Muscle of arm (tissue), 12 donors: ENCODE measurements around the gene BMP8A. TPM values are rescaled to one million over a fixed set of nuclear protein-coding genes. Genes with fewer than 3 reads are reported as not detected.
"Not testable (repeated sequence)": the region's sequence is repeated elsewhere in the genome, so short reads cannot be mapped to it uniquely, and the experiment has no call there.

ENCODE experiments used
- DNase-seq: peaks from one replicate; pipeline ENCODE4 v3.0.0-alpha.2; 2013
- polyA plus RNA-seq, 12 donors: library from polyadenylated mRNA; unstranded; fragments of 120-200 nt; gene quantifications; one replicate each; pipeline ENCODE4 v1.2.1, GENCODE V29; 2013; ENCODE audit not compliant: insufficient read length in 12 of 12

Gene BMP8A
- polyA plus RNA-seq, 12 donors: 0.16 to 0.72 (median 0.49) TPM; not detected in 3

DNA sequence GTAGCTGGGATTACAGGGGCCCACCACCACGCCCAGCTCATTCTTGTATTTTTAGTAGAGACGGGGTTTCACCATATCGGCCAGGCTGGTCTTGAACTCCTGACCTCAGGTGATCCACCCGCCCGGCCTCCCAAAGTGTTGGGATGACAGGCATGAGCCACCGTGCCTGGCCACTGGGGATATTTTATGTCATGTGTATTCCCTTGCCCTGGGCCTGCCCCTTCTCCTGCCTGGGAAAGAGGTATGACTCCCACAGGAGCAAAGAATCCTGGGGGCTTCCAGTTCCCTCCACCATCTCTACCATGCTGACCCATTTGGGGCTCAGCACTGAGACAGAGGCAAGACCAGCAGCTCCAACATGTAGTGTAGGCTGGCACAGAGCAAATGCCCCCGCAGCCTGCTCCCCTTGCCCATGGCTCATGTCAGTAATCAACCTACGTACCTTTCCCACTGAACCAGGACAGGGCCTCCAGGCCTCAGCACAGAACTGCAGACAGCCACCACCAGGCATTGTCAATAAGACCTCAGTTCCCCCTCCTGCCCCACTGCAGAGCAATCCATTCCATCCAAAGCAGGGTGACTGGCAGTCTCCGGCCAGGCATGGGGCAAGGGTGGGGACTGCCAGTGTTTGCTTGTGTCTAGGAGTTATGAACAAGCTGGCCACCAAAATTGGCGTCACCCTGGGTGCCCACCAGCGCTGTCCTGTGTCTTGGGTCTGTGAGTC lies 35.2 kb downstream of the BMP8A start:
- DNase-seq: no peak

DNA sequence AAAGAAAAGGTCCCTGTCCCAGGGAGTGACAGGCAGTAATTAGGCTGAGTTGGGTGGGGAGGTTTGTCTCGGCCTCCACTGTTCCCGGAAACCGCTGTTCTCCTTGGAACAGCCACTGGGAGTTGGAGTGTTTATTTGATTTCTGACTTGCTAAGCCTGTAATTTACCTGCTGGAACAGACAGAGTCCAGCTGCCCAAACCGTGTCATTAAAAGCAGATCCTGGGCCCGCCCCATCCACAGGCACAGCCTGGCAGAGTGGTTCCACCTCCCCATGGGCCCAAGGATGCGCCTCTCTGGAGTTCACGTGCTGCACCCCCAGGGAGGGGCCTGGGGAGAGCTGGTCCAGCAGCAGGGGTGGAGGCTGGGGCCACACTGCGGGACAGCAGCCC lies 35.7 kb downstream of the BMP8A start:
- DNase-seq: not testable (repeated sequence)

DNA sequence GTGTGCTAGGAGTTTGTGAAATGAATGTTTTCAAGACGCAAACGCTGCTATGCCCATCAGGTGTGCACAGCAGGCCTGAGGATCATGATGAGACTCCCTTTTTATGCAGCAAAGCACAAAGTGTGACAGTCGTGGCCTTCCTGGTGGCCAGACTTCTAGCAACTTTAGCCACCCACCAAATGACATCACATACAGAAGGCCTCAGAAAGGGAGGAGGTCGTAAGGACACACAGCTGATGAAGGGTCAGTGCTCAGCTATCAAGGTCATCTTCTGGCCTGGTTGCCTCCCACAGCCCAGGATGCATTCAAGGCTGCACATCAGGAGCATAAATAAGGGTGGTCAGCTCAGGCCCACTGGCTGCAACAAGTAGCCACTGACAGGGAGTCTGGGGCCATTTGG lies 36.6 kb downstream of the BMP8A start:
- DNase-seq: no peak

DNA sequence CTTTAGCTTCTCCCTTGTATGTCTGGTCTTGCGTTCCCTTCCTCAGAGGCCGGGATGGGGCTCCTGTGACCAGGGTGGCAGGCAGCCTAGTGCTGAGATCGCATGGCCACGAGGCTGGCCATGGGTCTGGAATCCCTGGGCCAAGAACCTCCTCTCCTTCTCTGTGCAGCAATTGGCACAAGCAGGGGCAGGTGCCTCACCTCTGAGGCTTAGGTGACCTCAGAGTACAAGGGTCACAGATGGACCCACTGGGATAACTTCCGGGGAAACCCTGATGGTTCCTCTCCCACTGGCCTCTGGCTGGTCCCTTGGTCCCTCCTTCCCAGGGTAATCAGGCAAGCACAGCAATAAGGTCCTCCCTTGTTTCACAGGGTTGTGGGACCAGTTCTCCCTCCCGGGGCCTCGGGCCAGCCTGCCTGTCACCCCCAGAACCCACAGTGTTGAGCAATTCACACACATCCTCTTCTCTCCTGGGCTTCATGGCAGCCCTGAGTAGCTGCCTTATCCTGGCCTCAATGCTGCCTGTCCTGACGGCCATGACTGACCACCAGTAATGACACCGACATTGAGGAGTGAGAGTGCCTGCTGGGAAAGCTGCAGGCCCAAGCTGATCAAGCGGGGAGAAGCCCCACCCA lies 38.6 kb downstream of the BMP8A start:
- no peak for DNase-seq

DNA sequence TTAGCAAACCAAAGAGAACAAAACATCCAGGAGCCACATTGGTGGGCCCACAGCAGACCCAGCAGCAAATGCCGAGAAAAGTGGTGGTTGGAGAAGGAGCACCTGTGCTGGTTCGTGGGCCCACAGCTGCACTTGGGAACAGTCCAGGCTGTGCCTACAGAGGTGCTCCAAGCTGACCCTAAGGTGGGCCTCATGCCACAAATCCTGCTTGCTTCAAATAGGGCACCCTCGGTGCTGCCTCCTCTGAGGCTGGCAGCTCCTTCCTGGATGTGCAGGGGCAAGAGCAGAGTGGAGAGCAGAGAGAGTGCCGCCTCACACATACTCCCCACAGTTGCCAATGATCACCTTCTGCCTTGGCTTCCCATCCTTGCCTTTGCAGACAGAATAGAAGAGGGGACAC lies 40.1 kb downstream of the BMP8A start:
- DNase-seq: no peak

DNA sequence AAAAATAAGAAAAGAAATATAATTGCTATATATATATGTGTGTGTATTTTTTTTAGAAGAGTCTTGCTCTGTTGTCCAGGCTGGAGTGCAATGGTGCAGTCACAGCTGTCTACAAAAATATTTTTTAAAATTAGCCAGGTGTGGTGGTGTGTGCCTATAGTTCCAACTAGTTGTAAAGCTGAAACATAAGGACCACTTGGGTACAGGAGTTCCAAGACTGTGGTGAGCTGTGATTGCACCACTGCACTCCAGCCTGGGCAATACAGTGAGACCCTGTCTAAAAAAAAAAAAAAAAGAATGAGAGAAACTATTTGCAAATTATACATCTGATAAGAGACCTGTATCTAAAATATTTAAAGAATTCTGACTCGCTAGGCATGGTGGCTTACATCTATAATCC lies 42.0 kb downstream of the BMP8A start:
- no peak for DNase-seq

DNA sequence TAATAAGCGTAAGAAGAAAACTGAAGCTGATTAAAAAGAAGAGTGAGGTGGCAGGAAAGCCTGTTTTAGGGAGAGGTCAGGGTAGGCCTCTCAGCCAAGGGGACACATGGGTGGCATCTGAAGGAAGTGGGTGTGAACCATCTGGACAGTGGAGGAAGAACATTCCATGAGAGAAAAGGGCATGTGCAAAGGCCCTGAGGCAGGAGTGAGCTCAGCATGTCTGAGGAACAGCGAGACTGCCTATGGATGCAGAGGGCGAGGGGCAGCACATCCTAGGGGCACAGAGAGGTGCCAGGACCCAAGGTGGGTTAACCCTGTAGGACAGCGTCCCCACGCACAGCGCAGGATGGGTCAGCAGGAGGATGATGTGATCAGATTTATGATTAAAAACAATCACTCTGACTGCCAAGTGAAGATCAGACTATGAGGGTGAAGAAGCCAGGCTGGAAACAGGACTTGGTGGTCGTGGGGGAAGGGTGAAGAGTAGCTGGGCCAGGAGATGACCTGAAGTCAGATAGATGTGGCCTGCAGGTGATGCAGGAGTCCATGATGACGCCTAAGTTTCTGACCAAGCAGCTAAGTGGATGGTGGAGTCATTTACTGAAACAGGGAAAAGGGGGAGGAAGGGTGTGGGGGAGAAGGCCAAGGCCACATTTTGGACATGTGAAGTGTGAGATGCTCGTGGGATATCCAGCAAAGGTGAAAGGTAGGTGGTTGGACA lies 47.3 kb downstream of the BMP8A start:
- no peak for DNase-seq

DNA sequence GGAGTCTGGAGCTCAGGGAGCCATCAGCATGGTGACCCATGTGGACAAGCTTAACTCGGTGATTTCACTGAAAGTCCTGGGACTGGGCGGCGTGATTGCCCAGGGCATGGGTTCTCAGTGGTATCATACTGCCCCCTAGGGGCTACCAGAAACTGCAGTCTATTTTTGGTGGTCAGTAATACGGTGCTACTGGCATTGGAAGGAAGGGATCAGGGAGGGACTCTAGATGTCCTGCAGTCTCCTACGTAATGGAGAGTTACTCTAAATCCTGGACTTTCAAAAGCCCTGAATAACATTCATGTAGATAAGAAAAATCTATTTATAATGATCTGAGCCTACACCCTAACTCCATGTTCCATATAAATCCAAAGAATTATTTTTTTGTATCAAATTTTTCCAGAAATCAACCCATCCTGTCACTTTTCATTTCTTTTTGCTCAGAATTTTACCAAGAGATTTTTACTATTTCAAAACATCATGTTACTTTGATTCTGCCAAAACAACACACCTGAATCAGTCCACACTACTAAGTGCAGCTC lies 47.9 kb downstream of the BMP8A start:
- peak; percentile 55 for DNase-seq

DNA sequence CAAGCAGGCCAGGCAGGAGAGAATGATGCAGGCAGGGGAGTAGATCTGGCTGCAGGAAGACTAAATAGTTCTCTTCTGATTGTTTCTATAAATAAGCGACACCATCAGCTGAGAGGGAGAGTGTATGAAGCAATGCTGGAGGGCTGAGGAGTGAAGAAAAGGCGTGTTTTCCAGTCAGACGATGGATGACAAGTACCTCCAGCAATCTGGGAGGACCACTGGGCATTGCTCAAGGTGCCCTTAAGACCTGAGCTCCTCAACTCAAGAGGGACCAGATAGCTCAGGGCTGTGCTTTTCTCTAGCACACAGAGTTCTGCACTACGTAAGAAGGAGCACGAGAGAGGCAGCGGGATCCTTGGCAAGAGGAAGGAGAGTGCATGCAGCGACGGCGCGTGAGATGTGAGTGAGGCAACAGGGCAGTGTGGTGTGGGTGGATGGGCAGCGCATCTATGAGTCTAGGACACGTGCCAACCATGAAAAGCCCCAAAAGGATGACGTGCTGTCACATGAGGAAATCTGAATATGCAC lies 49.1 kb downstream of the BMP8A start:
- no peak for DNase-seq

DNA sequence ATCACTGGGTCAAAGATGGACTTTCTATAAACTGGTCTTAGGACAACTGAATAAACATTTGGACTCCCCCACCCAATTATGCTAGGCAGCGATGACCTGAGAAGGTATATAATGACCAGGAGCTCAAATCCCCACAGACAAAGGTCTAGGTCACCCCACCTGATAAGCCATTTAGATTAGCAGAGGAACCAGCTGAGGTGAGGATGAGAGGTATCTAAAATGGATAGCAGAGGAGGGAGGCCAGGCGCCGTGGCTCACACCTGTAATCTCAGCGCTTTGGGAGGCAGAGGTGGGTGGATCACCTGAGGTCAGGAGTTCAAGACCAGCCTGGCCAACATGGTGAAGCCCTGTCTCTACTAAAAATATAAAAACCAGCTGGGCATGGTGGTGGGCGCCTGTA lies 51.5 kb downstream of the BMP8A start:
- no peak for DNase-seq

DNA sequence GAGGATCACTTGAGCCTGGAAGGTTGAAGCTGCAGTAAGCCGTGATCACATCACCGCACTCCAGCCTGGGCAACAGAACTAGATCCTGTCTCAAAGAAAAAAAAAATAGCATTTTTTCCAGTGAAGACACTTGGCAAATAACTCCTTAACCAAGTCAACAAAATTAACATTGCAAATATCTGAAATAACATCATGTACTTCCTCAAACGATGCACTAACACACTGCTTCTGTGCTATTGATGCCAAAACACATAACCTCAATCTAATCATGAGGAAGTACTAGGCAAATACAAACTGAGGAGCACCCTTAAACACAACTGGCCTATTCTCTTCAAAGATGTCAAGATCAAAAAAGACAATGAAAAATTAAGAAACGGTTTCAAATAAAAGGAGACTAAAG lies 52.9 kb downstream of the BMP8A start:
- no peak for DNase-seq

DNA sequence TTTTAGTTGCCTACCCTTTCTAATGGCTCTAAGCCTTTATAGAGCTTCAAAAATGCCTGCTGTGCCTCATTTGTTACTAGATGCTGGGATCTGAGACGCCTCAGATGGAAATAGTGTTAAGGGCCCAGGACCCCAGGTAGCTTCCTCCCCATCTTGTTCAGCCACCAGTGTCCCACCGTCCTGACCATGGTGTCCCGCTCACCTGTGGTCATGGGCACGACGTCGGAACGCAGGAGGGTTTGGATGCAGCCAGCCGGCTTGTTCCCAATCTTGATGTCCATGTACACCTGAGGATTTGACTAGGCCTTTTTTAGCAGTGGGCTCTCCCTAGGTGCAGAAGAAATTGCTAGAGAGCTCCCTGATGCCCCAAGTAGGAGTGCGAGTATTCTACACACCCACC lies 54.1 kb downstream of the BMP8A start:
- no peak for DNase-seq

DNA sequence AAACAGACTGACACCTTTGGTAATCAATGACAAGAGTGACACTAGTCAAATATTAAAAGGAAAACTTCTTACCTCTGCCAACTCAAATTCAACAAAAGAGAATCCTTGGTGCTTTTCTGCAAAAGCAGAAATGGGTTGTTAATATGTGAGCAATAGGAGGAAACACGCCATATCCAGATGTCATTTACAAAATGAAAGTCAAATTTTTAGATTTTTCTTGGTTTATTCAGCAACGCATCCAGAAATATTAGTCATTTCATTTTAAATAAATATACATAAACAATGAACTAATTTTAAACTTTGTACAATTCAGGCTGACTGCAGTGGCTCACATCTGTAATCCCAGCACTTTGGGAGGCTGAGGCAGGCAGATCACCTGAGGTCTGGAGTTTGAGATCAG lies 62.8 kb downstream of the BMP8A start:
- DNase-seq: no peak

DNA sequence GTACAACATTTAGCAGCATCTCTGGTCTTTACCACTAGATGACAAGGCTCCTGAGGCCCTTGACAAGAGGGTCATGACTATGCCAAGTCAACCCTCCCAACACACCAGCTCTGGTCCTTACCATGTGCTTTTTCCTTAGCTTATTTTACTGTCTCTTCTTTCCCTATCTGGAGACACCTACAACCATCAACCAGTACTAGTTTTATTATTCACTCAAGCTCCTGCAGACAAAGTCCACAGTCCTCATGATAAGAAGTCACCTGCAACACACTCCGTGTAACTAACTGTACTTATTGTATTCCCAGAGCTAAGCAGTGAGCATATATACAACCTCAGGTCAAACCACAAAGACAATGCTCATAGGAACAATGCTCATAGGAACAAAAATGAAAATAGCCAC lies 69.8 kb downstream of the BMP8A start:
- DNase-seq: no peak

DNA sequence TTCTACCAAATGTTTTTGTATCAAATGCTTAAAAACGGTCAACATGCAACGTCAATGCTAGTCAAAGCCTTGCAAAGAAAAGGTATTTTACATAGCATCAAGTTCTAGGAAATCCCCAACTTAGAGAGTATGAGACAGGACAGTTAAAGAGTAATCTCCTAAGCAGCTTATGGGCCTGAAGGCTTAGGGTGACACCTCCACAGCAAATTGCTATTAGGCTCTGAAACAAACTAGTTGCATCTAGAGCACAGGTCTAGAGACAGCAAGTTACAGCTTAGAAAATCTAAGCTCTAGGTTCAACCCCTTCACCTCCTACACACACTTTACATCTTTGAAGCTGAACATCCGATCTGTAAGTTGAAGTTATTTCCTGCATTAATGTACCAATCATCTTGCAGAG lies 71.5 kb downstream of the BMP8A start:
- no peak for DNase-seq

DNA sequence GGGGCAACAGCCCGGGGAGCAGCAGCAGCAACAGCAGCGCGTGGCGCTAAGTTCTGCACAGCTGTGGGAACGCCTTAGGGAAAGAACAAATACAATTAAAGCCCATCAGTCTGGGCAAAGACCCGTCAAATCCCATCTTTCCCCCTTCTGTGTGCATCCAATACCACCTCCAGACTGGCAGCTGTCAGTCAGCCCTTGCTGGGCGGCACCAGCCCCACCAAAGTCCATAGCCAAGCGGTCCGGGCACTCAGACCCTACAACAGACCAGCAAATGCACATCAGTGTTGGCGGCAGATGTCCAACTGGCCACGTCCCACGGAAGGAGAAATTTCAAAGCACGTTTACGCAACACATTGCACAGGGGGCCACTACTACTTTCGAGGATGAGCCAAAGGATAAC lies 72.2 kb downstream of the BMP8A start:
- DNase-seq: no peak

DNA sequence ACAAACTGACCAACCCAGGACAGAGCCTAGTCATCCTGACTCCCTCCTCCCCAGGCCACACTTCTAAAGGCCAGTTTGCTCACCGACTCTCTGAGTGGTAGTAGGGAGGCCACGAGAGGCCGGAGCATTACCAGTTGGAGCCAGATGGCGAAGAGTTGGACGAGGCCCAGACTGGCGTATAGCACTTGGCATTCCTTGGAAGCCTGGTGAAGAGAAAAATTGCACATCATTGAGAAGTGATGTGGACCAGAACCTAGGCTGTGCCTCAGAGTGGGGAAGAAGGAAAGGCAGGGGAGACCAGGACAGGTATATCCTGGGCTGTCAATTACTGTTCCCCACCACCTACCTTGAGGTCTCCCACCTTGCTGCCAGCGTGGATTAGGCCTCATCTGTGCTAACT lies 72.9 kb downstream of the BMP8A start:
- DNase-seq: no peak

DNA sequence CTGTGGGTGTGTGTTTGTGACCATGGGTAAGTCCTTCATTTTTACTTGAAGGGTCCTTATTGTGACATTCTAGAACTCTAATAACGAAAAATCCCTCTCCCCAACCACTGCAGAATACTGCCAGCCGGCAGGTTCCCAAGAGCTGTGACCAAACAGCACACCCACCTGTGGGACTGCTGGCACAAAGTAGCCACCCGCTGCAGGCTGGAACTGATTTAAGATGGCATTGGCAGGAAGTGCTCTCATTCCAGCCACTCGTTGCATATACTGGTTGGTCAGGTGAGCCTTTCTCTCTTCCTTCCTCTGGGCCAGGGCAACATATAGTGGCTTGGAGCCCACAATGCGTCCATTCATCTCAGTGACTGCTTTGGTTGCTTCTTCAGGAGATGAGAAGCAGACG lies 73.5 kb downstream of the BMP8A start:
- DNase-seq: no peak

DNA sequence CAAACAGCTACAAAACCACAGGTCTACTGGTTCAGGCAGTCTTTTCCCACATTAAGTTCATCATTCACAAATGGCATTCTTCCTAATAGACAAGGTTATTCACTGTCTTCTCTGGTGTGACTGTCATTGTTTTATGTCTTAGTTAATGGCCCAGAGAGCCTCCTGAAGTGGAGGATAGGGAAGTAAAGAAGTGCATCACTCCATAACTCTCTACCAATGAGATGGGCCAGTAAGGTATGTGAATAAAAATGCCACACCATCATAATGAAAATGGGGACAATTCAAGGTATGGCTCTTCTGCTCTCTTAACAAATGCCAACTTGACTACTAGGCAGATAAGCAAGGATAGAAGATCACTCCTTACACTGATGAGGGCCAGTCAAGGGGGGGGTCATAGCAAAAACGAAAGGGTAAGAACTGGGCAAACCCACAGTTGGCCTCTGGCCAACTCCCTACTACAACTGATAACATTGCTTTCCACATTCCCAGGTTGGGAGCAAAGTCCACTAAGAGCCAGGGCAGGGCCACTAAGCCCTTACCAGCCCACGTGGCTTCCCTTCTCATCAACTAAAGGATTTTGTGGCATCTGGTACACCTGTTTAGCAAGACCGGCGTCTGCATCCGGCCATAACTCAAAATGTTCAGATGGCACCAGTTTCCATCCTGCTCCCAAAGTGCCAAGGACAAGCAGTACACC lies 75.2 kb downstream of the BMP8A start:
- no peak for DNase-seq

DNA sequence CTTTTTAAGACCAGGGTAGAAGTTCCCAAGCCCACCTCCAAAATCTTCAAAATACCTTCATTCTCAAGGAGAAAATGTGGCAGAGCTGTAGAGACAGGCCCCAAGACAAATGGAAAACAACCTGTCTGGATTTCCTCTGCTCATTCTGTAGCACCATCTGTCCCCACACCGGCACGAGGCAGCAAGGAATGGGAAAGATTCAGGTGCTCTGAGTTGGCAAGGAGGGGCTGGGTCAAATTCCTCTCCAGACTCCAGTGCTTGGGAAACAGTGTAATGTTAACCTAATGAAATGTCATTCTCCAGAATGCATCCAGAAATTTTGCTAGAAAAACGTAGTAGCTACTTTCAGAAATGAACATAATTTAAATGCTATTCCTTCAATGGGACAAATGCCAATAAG lies 75.9 kb downstream of the BMP8A start:
- DNase-seq: no peak

DNA sequence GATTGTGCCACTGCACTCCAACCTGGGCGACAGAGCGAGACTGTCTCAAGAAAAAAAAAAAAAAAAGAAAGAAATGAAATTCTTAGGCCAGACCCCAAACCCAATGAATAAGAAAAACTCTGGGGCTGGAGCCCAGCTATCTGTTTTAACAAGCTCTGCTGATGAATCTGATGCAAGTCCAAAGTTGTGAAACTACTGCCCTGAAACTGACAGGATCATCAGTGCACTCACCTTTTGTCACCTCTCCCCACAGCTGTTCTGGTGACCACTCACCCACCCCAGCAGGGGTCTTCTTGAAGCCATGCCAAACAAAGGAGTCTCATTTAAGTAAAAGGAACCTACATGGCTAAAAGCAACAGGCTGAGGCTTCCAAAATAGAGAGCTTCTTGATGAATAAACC lies 76.8 kb downstream of the BMP8A start:
- DNase-seq: no peak

DNA sequence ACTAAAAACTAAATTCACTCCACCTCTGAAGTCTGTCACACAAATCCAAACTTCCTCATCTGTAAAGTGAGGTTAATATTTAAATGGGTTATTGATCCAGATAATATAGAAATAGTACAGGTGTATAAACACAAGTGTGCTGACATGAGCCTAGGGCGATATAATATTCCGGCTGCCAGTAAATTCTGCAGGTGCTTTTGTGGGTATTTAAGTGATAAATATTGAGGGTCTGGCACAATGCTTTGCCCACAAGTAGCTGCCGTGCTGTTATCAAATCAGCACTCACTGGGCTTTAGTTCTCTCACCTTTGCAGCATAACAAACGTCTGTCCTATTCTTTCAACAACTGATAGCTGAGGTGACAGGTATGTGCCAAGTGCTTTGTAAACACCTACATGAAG lies 77.6 kb downstream of the BMP8A start:
- no peak for DNase-seq
